ENCODE data around the gene ACY1.

Gene ACY1

DNA sequence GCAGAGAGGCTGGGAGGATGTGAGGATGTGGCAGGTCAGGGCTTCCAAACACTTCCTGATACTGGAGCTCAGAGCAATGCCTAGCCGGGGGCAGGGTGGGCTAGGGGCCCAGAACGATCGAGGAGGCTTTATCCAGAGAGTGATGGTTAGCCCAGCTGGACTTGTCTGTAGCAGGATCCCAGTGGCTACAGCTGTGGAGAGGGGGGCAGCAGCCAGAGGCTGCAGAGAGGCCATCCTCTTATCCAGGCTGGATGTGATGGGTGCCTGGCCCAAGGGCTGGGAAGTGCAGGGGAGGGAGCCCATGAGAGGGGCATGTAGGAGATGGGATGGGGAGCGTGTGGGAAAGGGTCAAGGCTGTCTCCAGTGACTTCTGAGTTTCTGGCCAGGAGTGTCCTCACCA, 36.5 kb upstream of the ACY1 start:
- no peak for DNase-seq

DNA sequence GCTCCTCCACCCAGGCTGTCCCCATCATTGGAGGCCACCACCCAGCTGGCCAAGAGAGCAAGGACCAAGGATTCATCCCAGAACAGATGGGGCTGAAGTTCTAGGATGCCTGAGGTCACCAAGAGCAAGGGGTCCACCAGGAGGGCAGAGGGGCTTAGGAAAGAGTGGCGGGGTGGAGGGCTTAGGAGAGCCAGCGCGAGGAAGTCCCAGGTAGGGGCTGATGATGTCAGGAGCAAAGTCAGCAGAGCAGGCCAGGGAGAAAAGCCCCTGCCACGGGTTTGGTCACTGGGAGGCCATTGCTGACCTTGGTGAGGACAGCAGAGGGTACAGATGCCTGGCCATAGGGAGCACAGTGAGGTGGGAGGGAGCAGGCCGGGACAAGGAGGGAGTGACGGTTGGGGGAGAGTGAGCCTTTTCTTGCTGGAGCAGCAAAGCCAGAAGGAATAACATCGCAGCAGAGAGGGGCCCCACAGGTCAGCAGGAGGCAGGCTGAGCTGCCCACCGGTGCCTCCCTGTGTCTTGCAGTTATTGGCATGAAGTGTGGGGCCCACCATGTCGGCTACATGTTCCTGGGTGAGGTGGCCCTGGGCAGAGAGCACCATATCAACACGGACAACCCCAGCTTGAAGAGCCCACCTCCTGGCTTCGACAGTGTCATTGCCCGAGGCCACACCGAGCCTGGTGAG, 36.0 kb upstream of the ACY1 start:
- no peak for DNase-seq

DNA sequence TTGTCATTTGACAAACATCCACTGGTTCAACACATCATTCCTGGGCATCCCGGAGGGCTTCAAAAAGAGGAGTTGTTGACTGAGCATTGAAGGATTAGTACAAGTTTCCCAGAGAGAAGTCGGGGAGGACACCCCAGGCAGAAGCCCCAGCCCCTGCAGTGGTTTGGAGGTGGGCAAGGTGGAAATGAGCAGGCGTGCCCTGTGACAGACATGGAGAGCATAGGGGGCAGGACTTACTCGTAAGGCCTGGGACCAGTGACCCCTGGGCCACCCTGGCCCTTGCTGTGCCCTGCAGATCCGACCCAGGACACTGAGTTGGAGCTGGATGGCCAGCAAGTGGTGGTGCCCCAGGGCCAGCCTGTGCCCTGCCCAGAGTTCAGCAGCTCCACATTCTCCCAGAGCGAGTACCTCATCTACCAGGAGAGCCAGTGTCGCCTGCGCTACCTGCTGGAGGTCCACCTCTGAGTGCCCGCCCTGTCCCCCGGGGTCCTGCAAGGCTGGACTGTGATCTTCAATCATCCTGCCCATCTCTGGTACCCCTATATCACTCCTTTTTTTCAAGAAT, 35.2 kb upstream of the ACY1 start:
- no peak for DNase-seq

DNA sequence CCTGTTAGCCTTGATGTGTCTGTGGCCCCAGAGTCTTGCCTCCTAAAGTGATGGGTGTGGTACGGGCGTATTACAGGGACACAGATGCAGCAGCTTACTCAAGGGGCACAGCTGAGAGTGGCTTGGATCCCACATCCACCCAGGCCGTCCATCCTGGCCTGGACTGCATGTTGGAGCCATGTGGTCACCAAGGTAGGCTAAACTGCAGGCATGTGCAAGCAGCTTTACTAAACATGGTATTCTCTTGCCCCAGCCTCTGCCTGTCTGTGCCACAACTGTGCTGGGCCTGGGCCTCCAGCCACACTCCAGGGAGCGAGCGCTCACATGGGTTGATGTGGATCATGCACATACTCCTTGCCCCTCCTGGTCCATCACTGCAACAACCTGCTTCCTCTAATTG, 34.2 kb upstream of the ACY1 start:
- DNase-seq: no peak

DNA sequence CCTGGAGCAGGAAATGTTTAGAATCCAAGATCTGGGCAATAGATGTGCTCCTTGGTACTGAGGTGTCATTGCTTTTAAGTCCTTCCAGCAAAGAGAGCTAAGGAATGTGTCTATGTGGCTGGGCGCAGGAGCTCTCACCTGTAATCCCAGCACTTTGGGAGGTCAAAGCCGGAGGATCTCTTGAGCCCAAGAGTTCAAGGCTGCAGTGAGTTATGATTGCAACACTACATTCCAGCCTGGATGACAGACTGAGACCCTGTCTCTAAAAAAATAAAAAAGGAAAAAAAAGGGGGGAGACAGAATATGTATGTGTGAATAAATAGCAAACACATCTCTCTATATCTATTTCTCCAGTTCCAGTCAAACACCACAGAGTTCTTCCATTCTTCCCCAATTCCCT, 32.4 kb upstream of the ACY1 start:
- no peak for DNase-seq

DNA sequence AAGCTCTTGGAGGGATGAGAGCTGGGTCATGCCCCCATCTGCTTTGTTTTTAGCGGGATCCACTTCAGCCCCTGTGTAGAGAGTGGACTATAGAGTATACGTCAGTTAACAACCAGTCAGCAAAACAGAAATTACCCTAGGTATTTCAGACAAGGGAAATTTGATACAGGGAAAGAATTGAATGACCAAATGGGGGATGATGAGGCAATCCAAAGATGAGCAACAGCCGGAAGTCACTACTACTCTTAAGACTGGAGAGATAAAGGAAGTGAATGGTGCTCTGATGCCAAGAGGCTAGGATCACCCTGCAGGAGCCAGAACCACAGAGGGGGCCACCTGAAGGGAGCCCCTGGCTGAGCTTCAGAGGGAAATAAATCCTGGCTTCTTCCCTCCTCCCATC, 29.9 kb upstream of the ACY1 start:
- DNase-seq: no peak

DNA sequence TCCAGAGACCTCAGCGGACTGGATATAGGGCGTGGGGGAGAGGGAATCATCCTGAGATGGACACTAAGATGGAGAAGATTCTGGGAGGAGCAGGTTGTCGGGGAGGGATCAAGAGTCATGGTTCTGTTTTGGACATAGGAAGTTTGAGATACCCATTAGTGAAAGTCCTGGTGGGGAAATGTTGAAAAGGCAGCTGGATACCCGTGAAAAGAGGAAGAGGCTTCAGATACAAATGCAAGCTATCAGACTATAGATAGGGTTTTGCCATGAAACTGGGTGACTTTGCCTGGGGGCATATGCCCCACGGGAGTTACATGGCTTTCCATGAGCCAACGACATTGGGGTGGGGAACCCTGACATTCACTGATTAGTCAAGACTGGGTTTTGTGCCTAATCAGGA, 29.2 kb upstream of the ACY1 start:
- no peak for DNase-seq

DNA sequence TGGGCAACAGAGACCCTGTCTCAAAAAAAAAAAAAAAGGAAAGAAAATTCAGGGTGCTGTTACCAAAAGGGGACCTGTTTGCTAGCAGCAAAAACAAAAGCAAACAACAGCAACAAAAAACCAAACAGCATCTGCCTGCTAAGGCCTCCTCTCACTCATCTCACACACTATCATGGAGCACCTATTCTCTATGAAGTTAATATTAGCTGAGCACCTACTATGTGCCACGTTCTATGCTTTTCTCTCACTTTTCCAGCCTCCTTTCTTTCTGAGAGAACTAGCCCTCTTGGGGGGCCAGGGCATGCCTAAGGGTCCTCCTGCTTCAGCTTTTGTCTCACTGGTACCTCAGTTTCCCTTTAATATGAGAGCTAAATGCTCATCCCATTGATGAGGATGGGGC, 28.6 kb upstream of the ACY1 start:
- DNase-seq: no peak

DNA sequence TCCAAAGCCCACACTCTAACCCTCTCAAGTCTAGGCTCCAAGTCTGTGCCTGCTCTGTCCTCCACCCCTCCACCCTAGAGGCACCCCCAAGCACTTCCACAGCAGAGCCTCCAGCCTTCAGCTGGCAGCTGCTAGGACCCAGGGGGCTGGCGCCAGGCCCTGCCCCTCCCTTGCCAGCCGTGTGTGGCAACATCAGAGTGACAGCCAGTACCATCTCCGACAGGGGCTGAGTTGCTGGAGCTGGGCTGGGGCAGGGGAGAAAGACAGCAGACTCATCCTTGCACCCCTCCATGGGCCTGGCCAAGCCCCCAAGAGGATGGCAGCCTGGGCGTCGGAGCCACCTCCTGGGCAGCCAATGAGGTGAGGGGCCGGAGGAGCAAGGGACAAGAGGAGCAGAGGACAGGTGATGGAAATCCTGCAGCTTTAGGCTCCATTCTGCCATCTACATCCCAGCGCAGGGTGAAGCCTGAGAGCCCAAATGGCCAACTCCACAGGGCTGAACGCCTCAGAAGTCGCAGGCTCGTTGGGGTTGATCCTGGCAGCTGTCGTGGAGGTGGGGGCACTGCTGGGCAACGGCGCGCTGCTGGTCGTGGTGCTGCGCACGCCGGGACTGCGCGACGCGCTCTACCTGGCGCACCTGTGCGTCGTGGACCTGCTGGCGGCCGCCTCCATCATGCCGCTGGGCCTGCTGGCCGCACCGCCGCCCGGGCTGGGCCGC, 28.0 kb upstream of the ACY1 start, which contains the start of gene GPR62:
TSS of gene GPR62 (plus strand) at position 207 of the 718 bp plus-strand sequence. CDS start at position 479, 272 bp downstream.
- DNase-seq: no peak

DNA sequence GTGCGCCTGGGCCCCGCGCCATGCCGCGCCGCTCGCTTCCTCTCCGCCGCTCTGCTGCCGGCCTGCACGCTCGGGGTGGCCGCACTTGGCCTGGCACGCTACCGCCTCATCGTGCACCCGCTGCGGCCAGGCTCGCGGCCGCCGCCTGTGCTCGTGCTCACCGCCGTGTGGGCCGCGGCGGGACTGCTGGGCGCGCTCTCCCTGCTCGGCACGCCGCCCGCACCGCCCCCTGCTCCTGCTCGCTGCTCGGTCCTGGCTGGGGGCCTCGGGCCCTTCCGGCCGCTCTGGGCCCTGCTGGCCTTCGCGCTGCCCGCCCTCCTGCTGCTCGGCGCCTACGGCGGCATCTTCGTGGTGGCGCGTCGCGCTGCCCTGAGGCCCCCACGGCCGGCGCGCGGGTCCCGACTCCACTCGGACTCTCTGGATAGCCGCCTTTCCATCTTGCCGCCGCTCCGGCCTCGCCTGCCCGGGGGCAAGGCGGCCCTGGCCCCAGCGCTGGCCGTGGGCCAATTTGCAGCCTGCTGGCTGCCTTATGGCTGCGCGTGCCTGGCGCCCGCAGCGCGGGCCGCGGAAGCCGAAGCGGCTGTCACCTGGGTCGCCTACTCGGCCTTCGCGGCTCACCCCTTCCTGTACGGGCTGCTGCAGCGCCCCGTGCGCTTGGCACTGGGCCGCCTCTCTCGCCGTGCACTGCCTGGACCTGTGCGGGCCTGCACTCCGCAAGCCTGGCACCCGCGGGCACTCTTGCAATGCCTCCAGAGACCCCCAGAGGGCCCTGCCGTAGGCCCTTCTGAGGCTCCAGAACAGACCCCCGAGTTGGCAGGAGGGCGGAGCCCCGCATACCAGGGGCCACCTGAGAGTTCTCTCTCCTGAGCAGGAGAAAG, 27.2 kb upstream of the ACY1 start:
- peak; percentile 30 to 55 for DNase-seq

DNA sequence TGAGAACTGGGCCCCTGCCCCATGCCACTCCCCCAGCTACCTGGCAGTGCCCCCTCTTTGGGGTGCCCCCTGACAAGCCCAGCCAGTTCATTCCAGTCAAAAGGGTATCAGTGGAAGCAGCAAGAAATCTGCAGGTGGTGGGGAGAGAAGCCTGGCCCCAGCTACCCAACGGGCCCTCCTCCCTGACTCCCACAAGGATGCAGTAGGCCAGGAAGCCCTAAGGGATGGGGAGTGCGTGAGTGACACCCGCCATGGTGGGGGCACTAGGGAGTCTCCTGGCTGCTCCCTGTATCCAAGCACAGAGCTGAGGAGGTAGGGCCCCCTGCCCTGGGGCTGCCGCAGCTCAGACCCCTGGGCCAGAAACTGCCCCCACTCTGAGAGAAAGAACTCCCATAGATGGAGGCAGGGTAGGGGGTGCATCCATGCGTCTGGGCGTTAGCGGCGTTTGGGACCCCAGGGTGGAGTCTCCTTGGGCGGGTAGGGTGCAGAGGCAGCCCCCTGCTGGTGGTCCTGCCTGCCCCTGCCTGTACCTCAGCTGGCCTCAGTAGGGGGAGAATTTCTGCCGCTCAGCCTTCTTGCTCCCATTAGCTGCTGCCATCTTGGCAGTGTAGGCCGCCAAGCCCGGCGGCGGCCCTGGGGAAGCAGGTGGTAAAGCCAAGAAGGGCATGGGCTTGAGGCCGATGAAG, 25.7 kb upstream of the ACY1 start:
- no peak for DNase-seq

DNA sequence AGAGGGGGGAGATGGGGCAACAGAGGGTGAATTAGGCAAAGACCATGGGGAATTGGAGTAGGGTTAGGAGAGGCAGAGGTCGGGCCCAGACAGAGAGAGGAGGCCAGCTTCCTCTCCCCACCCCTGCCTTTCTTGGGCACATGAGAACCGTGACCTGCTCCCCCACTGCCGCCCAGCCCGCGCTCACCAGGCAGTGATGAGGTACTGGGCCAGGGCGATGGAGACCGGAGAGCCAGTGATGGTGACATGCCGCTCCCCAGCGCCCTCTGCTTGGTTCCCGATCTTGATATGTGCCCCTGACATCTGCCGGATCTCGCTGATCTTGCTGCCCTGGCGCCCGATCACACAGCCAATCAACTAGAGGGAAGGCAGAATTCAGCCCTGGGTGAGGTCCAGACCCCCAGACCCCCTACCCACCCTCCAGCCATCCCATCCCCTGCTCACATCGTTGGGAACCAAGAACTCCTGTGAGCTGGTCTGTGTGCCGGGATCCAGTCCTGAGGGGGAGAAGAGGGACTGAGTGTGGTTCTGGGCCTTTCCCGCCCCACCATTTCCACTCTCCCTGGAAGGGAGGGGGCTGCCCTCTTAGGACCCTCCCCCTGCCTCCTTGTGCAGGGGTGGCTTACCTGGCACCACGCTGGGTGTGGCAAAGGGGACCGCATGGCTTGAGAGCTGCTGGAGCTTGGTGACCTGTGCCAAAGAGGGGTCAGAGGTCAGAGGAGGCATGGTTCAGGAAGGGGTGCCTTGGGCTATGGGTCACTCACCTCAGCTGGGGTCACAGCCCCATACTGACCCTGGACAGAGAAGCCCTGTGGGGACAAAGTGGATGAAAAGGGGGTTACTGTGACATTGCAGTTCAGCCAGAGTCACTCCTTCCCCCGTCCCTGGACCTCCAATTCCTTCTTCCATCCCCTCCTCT, 24.5 kb upstream of the ACY1 start:
- DNase-seq: no peak

DNA sequence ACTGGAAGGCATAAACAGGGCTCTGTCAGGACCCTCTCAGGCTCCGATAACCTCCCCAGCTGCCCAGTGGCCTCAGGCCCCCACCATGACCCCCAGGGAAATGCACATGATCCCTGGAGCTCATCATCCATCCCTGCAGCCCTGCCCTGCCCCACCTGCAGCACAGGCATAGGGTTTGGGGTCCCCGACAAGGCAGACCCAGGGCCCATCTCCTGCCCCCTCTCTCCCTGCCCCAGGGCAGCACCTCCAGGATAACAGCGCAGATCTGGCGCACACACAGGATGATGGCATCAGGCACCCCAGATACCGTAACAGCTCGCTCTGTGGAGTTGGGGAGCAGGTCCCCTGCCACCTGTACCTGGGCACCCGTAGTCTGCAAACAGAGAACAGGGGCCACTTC, 23.7 kb upstream of the ACY1 start:
- DNase-seq: no peak

DNA sequence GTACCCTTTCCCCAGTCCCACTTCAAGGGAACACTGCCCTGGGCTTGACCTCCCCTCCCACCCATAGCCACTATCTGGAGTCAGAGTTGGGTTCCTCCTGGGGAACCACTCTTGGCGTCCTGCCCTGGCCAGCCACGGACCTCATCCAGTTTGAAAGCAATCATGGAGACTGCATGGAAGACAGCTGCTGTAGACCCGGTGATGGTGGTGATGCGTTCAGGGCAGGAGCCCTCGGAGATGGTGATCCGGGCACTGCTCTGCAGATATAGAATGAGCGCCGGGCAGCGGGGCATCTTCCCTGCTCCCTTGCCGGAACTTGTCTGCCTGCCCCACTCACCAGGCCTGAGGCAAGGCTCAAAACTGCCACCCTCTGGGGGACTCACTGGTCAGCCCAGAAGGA, 22.9 kb upstream of the ACY1 start:
- no peak for DNase-seq

DNA sequence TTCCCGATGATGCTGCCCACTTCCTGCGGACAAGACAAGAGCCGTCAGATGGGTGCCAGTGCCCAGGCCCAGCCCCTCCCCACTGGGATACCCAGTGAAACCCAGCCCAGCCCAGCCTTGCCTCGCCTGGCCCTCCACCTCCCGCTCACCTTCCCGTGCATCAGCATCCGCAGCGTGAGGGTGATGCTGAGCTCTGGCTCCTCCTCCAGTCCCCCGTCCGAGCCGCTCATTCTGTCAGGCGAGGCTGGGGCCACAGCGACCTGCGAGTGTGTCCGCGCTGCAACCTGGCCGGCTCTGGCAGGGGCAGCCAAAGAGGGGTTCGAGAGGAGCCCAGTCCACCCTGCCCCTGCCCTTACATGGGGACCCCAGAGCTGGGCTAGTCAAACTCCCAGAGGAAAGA, 22.3 kb upstream of the ACY1 start:
- no peak for DNase-seq

DNA sequence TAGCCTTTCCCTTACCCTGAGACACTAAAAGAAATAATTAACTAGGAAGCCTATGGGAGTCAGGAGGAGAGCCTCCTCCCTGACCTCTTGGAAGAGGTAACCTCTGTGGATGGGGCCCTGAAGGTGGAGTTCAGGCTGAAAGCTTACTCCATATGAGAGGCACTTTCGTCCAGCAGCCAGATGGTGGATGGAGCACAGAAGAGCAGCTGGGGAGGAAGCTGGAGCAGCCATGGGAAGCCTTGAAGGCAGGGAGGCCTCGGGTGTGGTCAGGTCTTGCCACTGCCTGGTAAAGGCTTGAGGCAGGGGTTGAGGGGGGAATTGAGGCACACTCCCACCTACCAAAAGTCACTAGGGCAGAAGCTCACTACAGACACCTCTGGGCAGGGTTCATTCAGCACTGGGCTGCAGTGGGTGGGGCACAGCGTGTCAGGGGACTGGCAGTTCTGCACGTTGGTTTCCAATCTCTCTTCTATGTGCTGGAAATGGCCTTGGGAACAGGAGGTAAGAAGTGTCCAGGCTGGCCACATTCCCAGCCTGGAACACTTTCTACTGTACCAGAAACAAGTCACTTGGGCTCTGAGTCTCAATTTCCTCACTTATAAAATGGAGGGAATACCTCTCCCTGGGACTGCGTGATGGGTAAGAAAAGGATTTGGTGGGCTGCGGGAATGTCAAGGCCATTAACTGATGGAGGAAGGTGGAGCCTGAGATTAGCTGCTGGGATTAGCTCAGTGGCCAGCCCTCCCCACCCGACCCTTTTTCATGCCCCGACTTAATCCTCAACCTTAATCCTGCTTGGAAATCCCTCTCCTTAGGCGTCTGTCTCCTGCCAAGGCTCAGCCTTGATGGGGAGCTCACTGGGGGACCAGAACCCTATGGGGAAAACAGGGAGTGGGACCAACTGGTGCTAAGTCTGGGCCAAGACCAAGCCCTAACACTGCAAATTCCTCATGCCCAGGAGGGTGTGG, 21.4 kb upstream of the ACY1 start:
- no peak for DNase-seq

DNA sequence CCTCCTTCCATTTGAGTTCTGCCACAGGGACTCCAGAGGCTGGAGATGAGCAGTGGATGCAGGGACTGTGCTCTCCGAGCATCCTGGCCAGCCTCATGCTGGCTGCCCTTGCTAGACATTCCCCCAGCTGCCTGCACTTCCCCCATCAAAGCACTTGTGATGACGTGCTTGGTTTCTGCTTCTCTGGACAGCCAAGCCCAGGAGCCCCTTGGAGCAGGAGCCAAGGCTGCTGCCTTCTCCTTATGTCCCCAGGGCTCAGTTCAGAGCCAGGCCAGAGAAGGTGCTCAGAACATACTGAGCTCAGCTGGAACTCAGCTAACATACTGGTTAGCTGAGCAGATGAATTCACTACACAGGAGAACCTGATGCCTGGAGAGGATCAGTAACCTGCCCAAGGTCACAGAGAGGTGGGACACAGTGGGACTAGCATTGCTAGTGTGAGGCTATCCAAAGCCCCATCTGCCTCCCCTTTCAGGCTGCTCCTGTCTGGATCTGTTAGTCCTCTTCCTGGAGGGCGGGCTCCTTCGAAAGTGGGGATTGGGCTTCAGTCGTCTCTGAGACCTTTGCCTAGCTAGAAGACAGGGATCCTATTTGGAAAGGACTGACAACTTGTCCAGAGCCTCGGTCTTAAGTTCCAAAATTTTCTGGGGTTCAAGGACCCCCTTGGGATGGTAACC, 20.3 kb upstream of the ACY1 start:
- DNase-seq: no peak

DNA sequence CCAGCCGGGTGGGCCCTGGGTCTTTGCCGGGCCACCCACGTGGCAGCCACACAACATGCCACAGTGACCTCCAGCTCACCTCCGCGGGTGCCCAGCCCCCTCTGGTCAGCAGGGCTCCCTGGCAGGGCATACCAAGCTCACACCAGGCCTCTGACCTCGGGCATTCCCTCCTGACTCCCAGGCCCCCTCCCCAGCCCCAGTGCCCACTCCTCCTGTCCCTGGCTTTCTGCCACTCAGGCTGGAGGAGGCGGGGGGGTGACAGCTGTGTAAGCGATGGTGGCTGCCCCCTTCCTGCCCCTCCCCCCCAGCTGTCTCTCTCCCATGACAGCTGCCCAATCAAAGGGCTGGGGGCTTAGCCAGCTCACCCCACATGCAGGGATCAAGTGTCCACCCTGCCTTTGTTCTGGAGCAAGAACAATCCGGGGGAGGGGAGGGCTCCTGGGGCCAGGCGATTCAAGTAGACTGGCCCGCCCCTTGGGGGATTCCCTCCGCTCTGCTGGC, 19.3 kb upstream of the ACY1 start:
- DNase-seq: no peak

DNA sequence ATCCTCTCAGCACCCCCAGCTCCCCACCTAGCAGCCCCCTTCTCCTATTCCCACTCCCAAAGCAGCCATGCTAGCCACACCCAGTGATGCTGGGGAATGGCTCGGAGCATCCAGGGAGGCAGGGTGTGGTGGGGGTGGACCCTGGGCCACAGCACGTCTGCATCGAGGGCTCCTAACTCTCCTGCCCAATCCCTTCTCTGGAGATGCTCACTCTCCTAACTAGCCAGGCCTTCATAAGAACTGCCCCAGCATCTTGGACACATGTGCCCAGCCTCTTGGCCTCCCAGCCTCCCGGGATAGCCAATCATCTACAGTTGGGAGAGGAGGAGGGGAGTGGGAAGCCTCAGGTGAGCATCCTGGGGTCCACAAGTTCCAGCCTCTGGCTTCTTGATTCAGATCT, 18.8 kb upstream of the ACY1 start:
- DNase-seq: no peak

DNA sequence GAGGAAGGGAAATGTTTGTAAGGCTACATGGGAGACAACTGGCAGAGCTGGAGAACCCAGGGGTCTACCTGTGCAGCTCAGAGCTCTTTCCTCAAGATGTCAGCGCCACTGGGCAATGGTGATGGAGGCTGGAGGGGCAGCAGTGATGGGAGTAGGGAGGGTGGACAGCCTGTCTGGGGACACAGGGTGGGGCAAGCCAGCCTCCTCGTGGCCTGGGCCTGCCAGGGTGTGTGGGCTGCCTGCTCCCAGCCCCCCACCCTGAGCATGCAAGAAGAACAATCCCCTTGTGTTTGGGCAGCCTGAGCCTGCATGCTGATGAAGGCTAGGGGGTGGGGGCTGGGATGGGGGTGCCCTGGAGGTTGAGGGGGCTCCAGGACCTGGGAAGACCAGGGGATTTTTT, 17.3 kb upstream of the ACY1 start:
- DNase-seq: no peak

Measured in activated CD4-positive, alpha-beta T cell treated with anti-CD3 and anti-CD28 coated beads, Interleukin-2, amount 50 U/mL, for 48 hours (primary cell).